WTC11 (cell line): ENCODE data around the gene TPM2. TPM values are rescaled to one million over a fixed set of nuclear protein-coding genes. Genes with fewer than 3 reads are reported as not detected.
A peak's percentile ranks its signal among the peaks of the same experiment; 100 is the strongest.

Experiments
- ATAC-seq: fragments of 200-7000 bp; cut with Tn5 transposase; 2 replicates; pipeline ENCODE4 v1.10.0; 2021; ENCODE audit warnings: mild to moderate bottlenecking, moderate library complexity
- CTCF ChIA-PET: fragments of 300-600 bp; sonication (Branson Sonifier 250); formaldehyde crosslinking; loops from one replicate; lab custom pipeline; 2021; ENCODE audit warnings: antibody characterized with exemption; lab: Charles Lee
- POLR2A ChIA-PET: fragments of 350-600 bp; sonication (Branson Sonifier 250); formaldehyde crosslinking; loops from one replicate; lab custom pipeline; 2021; ENCODE audit warnings: antibody characterized with exemption; lab: Charles Lee
- DNase-seq: peaks from one replicate; pipeline ENCODE4 v3.0.0; 2021; ENCODE audit warnings: low spot score
- H3K27ac Mint-ChIP-seq: 2 replicates; pipeline ENCODE4 v1.8.0; 2021; ENCODE audit warnings: mixed read lengths
- H3K27me3 Mint-ChIP-seq: 2 replicates; pipeline ENCODE4 v1.8.0; 2021; ENCODE audit warnings: low read depth, mild to moderate bottlenecking, moderate library complexity, mixed read lengths
- H3K36me3 Mint-ChIP-seq: 2 replicates; pipeline ENCODE4 v1.8.0; 2021; ENCODE audit warnings: mixed read lengths
- H3K4me1 Mint-ChIP-seq: 2 replicates; pipeline ENCODE4 v1.8.0; 2022; ENCODE audit warnings: mixed read lengths
- H3K4me3 Mint-ChIP-seq: 2 replicates; pipeline ENCODE4 v1.8.0; 2021; ENCODE audit warnings: mild to moderate bottlenecking, moderate library complexity, mixed read lengths
- H3K9me3 Mint-ChIP-seq: 2 replicates; pipeline ENCODE4 v1.8.0; 2021; ENCODE audit warnings: mixed read lengths
- CBFB ChIP-seq: sonication (generic); formaldehyde crosslinking; IDR thresholded peaks from 2 replicates; pipeline ENCODE4 v1.8.1; 2022; ENCODE audit warnings: mild to moderate bottlenecking, low read depth, missing genetic modification reagents
- CREM ChIP-seq: sonication (generic); formaldehyde crosslinking; IDR thresholded peaks from 2 replicates; pipeline ENCODE4 v1.8.1; 2022; ENCODE audit warnings: mild to moderate bottlenecking, missing genetic modification reagents, moderate library complexity
- FOXJ3 ChIP-seq: sonication (generic); formaldehyde crosslinking; IDR thresholded peaks from 2 replicates; pipeline ENCODE4 v1.9.0; 2021; ENCODE audit warnings: missing genetic modification reagents, mild to moderate bottlenecking, borderline replicate concordance
- NFE2L1 ChIP-seq: sonication (generic); formaldehyde crosslinking; IDR thresholded peaks from 2 replicates; pipeline ENCODE4 v1.8.1; 2023; ENCODE audit warnings: missing genetic modification reagents
- TCF7 ChIP-seq: sonication (generic); formaldehyde crosslinking; IDR thresholded peaks from 2 replicates; pipeline ENCODE4 v1.8.0; 2022; ENCODE audit warnings: mild to moderate bottlenecking, low read depth, missing genetic modification reagents, moderate library complexity
- TP53 ChIP-seq: sonication (generic); formaldehyde crosslinking; IDR thresholded peaks from 2 replicates; pipeline ENCODE4 v1.8.1; 2023; ENCODE audit warnings: mild to moderate bottlenecking, missing genetic modification reagents
- ZNF232 ChIP-seq: sonication (generic); formaldehyde crosslinking; IDR thresholded peaks from 2 replicates; pipeline ENCODE4 v1.8.0; 2022; ENCODE audit warnings: mild to moderate bottlenecking, missing genetic modification reagents
- ZNF532 ChIP-seq: fragments of 250-450 bp; sonication (Bioruptor Pico); IDR thresholded peaks from 2 replicates; pipeline ENCODE4 v1.9.0; 2021; ENCODE audit warnings: mild to moderate bottlenecking, borderline replicate concordance
- ZNF671 ChIP-seq: fragments of 250-450 bp; sonication (Bioruptor Pico); IDR thresholded peaks from 2 replicates; pipeline ENCODE4 v1.8.0; 2021; ENCODE audit warnings: mild to moderate bottlenecking
- total RNA-seq: library from RNA; stranded (reverse); gene quantifications from 3 replicates; pipeline ENCODE4 v1.2.3, GENCODE V29; 2021
- TF ChIP-seq, protein P1 (sequence below): sonication (generic); formaldehyde crosslinking; IDR thresholded peaks from 2 replicates; pipeline ENCODE4 v1.8.1; 2022; ENCODE audit warnings: low read depth, mild to moderate bottlenecking, moderate library complexity, missing genetic modification reagents, borderline replicate concordance
- TF ChIP-seq, protein P2 (sequence below): sonication (generic); formaldehyde crosslinking; IDR thresholded peaks from 2 replicates; pipeline ENCODE4 v1.8.1; 2023; ENCODE audit warnings: mild to moderate bottlenecking, missing genetic modification reagents, borderline replicate concordance
- TF ChIP-seq, protein P3 (sequence below): fragments of 250-450 bp; sonication (Bioruptor Pico); IDR thresholded peaks from 2 replicates; pipeline ENCODE4 v1.9.0; 2021; ENCODE audit warnings: mild to moderate bottlenecking
- TF ChIP-seq, protein P4 (sequence below): fragments of 200-600 bp; IDR thresholded peaks from 2 replicates; pipeline ENCODE4 v1.8.0; 2022; ENCODE audit warnings: antibody characterized with exemption

TPM2 gene
- total RNA-seq, 1 experiment from 2014 or later, result 146 TPM

GRCh38 chr9:35682520-35683315 lies 7.0 kb downstream of the TPM2 start:
- CTCF ChIA-PET, result interaction anchor here (0.6 to 1.4 kb wide), 3 partner anchors 14 to 489 kb away, joined by 3 to 5 read pairs (median 3); partner anchors contain the start of genes CREB3 and TLN1
- POLR2A ChIA-PET, result interaction anchor here (1.0 kb wide), 1 partner anchor 9 kb away, joined by 3 read pairs; no protein-coding TSS in a partner anchor
- Mint-ChIP-seq H3K9me3 (no peaks in the 10 kb centered on the region), H3K4me3 (no peak overlapping the region), H3K4me1 (peaks cover 15% of the 10 kb centered on the region), H3K27ac (peak overlapping the region; percentile 20; the same call in 1 of the 2 replicates), H3K27me3 (no peaks in the 10 kb centered on the region), H3K36me3 (peaks cover 41% of the 10 kb centered on the region)
- ATAC-seq (no peak), DNase-seq (no peak)
- TF ChIP-seq ZNF232 (no peak), ZNF532 (CRISPR knock-in tag) (no peak), NFE2L1 (CRISPR knock-in tag) (no peak), TCF7 (CRISPR knock-in tag) (no peak), FOXJ3 (no peak), ZNF671 (CRISPR knock-in tag) (no peak), TP53 (no peak), CREM (CRISPR knock-in tag) (no peak), CBFB (CRISPR knock-in tag) (no peak)
- TF ChIP-seq, protein P1, sequence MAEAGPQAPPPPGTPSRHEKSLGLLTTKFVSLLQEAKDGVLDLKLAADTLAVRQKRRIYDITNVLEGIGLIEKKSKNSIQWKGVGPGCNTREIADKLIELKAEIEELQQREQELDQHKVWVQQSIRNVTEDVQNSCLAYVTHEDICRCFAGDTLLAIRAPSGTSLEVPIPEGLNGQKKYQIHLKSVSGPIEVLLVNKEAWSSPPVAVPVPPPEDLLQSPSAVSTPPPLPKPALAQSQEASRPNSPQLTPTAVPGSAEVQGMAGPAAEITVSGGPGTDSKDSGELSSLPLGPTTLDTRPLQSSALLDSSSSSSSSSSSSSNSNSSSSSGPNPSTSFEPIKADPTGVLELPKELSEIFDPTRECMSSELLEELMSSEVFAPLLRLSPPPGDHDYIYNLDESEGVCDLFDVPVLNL (CRISPR knock-in tag), result no peak
- TF ChIP-seq, protein P2, sequence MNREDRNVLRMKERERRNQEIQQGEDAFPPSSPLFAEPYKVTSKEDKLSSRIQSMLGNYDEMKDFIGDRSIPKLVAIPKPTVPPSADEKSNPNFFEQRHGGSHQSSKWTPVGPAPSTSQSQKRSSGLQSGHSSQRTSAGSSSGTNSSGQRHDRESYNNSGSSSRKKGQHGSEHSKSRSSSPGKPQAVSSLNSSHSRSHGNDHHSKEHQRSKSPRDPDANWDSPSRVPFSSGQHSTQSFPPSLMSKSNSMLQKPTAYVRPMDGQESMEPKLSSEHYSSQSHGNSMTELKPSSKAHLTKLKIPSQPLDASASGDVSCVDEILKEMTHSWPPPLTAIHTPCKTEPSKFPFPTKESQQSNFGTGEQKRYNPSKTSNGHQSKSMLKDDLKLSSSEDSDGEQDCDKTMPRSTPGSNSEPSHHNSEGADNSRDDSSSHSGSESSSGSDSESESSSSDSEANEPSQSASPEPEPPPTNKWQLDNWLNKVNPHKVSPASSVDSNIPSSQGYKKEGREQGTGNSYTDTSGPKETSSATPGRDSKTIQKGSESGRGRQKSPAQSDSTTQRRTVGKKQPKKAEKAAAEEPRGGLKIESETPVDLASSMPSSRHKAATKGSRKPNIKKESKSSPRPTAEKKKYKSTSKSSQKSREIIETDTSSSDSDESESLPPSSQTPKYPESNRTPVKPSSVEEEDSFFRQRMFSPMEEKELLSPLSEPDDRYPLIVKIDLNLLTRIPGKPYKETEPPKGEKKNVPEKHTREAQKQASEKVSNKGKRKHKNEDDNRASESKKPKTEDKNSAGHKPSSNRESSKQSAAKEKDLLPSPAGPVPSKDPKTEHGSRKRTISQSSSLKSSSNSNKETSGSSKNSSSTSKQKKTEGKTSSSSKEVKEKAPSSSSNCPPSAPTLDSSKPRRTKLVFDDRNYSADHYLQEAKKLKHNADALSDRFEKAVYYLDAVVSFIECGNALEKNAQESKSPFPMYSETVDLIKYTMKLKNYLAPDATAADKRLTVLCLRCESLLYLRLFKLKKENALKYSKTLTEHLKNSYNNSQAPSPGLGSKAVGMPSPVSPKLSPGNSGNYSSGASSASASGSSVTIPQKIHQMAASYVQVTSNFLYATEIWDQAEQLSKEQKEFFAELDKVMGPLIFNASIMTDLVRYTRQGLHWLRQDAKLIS (CRISPR knock-in tag), result no peak
- TF ChIP-seq, protein P3, sequence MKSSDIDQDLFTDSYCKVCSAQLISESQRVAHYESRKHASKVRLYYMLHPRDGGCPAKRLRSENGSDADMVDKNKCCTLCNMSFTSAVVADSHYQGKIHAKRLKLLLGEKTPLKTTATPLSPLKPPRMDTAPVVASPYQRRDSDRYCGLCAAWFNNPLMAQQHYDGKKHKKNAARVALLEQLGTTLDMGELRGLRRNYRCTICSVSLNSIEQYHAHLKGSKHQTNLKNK (CRISPR knock-in tag), result no peak
- TF ChIP-seq, protein P4, sequence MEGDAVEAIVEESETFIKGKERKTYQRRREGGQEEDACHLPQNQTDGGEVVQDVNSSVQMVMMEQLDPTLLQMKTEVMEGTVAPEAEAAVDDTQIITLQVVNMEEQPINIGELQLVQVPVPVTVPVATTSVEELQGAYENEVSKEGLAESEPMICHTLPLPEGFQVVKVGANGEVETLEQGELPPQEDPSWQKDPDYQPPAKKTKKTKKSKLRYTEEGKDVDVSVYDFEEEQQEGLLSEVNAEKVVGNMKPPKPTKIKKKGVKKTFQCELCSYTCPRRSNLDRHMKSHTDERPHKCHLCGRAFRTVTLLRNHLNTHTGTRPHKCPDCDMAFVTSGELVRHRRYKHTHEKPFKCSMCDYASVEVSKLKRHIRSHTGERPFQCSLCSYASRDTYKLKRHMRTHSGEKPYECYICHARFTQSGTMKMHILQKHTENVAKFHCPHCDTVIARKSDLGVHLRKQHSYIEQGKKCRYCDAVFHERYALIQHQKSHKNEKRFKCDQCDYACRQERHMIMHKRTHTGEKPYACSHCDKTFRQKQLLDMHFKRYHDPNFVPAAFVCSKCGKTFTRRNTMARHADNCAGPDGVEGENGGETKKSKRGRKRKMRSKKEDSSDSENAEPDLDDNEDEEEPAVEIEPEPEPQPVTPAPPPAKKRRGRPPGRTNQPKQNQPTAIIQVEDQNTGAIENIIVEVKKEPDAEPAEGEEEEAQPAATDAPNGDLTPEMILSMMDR, result no peak
